Stimulated activated CD8-positive, alpha-beta memory T cell treated with anti-CD3 and anti-CD28 coated beads, Interleukin-12 subunit alpha, Interleukin-12 subunit beta, amount 100 ng/mL, for 24 hours (primary cell): ENCODE measurements around the gene CNST.

Experiments used
- DNase-seq: peaks from one replicate; pipeline ENCODE4 v3.0.0-alpha.2; 2020; ENCODE audit errors: extremely low read depth

Gene CNST

GRCh38 chr1:246566128-246566812 is at the start of gene CNST, which contains the start of gene TFB2M:
Gene CNST (plus strand): TSS chr1:246566456. CDS start chr1:246591563, 25,107 bp downstream.
Gene TFB2M (minus strand): TSS chr1:246566261. CDS start chr1:246566138, 123 bp downstream.
- DNase-seq: peak; percentile 90

- no peak for DNase-seq
These were observed 48.9 kb upstream of the CNST start for GRCh38 chr1:246517391-246517790.

- no peak for DNase-seq
These were observed 47.6 kb upstream of the CNST start for GRCh38 chr1:246518456-246519205.

GRCh38 chr1:246519514-246519913 is 46.7 kb upstream of the CNST start:
- no peak for DNase-seq

- no peak for DNase-seq
These were observed 39.9 kb upstream of the CNST start for GRCh38 chr1:246526380-246526779.

GRCh38 chr1:246526915-246527314 is 39.3 kb upstream of the CNST start:
- no peak for DNase-seq

GRCh38 chr1:246527402-246528088 is 38.7 kb upstream of the CNST start:
- DNase-seq: no peak

GRCh38 chr1:246528933-246529731 is 37.1 kb upstream of the CNST start:
- DNase-seq: no peak

- no peak for DNase-seq
These were observed 35.8 kb upstream of the CNST start for GRCh38 chr1:246530482-246530881.

GRCh38 chr1:246532519-246532918 is 33.7 kb upstream of the CNST start:
- DNase-seq: no peak

GRCh38 chr1:246533371-246533905 is 32.8 kb upstream of the CNST start:
- DNase-seq: no peak

- no peak for DNase-seq
These were observed 32.1 kb upstream of the CNST start for GRCh38 chr1:246534114-246534513.

GRCh38 chr1:246537441-246537840 is 28.8 kb upstream of the CNST start:
- no peak for DNase-seq

GRCh38 chr1:246537887-246538286 is 28.4 kb upstream of the CNST start:
- no peak for DNase-seq

- no peak for DNase-seq
These were observed 25.3 kb upstream of the CNST start for GRCh38 chr1:246540738-246541491.

GRCh38 chr1:246544001-246544400 is 22.3 kb upstream of the CNST start:
- DNase-seq: no peak

GRCh38 chr1:246549665-246550064 is 16.6 kb upstream of the CNST start:
- no peak for DNase-seq

- no peak for DNase-seq
These were observed 15.9 kb upstream of the CNST start for GRCh38 chr1:246550402-246550801.

GRCh38 chr1:246552110-246552509 is 14.1 kb upstream of the CNST start:
- DNase-seq: no peak

GRCh38 chr1:246554201-246554600 is 12.1 kb upstream of the CNST start:
- DNase-seq: no peak

GRCh38 chr1:246558041-246558440 is 8.2 kb upstream of the CNST start:
- no peak for DNase-seq
